Measurements from ENCODE around the gene ARAP1.

The ARAP1 gene

GRCh38 chr11:72709478-72710238 lies 42.5 kb downstream of the ARAP1 start:
- peaks cover 56% of the 10 kb centered on the region for H3K4me1 Mint-ChIP-seq
- peaks cover 38% of the 10 kb centered on the region for H3K36me3 Mint-ChIP-seq (ENCODE audit: low read depth)
- no peak for TF ChIP-seq CTCF (IDR thresholded peaks at IDR 0.05)

GRCh38 chr11:72707032-72707431 lies 45.2 kb downstream of the ARAP1 start:
- no peak overlapping the region for H3K4me3 Mint-ChIP-seq
- no peak for TF ChIP-seq CTCF (IDR thresholded peaks at IDR 0.05)
- DNase-seq: no peak
- peaks cover 5% of the 10 kb centered on the region for H3K27me3 Mint-ChIP-seq (ENCODE audit: low read depth, poor library complexity)
- no peak overlapping the region for H3K27ac Mint-ChIP-seq
- H3K36me3 Mint-ChIP-seq (ENCODE audit: low read depth): peaks cover 33% of the 10 kb centered on the region
- peaks cover 56% of the 10 kb centered on the region for H3K4me1 Mint-ChIP-seq
- no peaks in the 10 kb centered on the region for H3K9me3 Mint-ChIP-seq

More at GRCh38 chr11:72709478-72710238, 42.5 kb downstream of the ARAP1 start:
- Mint-ChIP-seq H3K9me3 (no peaks in the 10 kb centered on the region), H3K27me3 (ENCODE audit: low read depth, poor library complexity) (peaks cover 5% of the 10 kb centered on the region), H3K4me3 (no peak overlapping the region), H3K27ac (no peak overlapping the region)
- no peak for DNase-seq

GRCh38 chr11:72706579-72706978 lies 45.6 kb downstream of the ARAP1 start:
- H3K4me3 Mint-ChIP-seq: no peak overlapping the region

GRCh38 chr11:72705442-72706365 lies 46.5 kb downstream of the ARAP1 start:
- H3K4me1 Mint-ChIP-seq: peaks cover 57% of the 10 kb centered on the region
- H3K4me3 Mint-ChIP-seq: no peak overlapping the region
- DNase-seq: no peak
- TF ChIP-seq CTCF (IDR thresholded peaks at IDR 0.05): no peak
- peaks cover 39% of the 10 kb centered on the region for H3K36me3 Mint-ChIP-seq (ENCODE audit: low read depth)
- peaks cover 5% of the 10 kb centered on the region for H3K27me3 Mint-ChIP-seq (ENCODE audit: low read depth, poor library complexity)
- no peaks in the 10 kb centered on the region for H3K9me3 Mint-ChIP-seq
- no peak overlapping the region for H3K27ac Mint-ChIP-seq

More at GRCh38 chr11:72706579-72706978, 45.6 kb downstream of the ARAP1 start:
- Mint-ChIP-seq H3K27ac (no peak overlapping the region), H3K9me3 (no peaks in the 10 kb centered on the region), H3K4me1 (peaks cover 56% of the 10 kb centered on the region), H3K36me3 (ENCODE audit: low read depth) (peaks cover 33% of the 10 kb centered on the region), H3K27me3 (ENCODE audit: low read depth, poor library complexity) (peaks cover 5% of the 10 kb centered on the region)
- DNase-seq: no peak
- no peak for TF ChIP-seq CTCF (IDR thresholded peaks at IDR 0.05)

GRCh38 chr11:72704783-72705265 lies 47.4 kb downstream of the ARAP1 start:
- Mint-ChIP-seq H3K27ac (no peak overlapping the region), H3K36me3 (ENCODE audit: low read depth) (peaks cover 48% of the 10 kb centered on the region), H3K9me3 (no peaks in the 10 kb centered on the region), H3K4me3 (no peak overlapping the region), H3K27me3 (ENCODE audit: low read depth, poor library complexity) (peaks cover 2% of the 10 kb centered on the region), H3K4me1 (peaks cover 57% of the 10 kb centered on the region)
- TF ChIP-seq CTCF (IDR thresholded peaks at IDR 0.05): no peak
- DNase-seq: no peak

Measured in nephron progenitor cell (in vitro differentiated cells).